ENCODE measurements around the gene RPP40.
"Not testable (repeated sequence)": the region's sequence is repeated elsewhere in the genome, so short reads cannot be mapped to it uniquely, and the experiment has no call there.

Gene RPP40, protein sequence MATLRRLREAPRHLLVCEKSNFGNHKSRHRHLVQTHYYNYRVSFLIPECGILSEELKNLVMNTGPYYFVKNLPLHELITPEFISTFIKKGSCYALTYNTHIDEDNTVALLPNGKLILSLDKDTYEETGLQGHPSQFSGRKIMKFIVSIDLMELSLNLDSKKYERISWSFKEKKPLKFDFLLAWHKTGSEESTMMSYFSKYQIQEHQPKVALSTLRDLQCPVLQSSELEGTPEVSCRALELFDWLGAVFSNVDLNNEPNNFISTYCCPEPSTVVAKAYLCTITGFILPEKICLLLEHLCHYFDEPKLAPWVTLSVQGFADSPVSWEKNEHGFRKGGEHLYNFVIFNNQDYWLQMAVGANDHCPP

DNA sequence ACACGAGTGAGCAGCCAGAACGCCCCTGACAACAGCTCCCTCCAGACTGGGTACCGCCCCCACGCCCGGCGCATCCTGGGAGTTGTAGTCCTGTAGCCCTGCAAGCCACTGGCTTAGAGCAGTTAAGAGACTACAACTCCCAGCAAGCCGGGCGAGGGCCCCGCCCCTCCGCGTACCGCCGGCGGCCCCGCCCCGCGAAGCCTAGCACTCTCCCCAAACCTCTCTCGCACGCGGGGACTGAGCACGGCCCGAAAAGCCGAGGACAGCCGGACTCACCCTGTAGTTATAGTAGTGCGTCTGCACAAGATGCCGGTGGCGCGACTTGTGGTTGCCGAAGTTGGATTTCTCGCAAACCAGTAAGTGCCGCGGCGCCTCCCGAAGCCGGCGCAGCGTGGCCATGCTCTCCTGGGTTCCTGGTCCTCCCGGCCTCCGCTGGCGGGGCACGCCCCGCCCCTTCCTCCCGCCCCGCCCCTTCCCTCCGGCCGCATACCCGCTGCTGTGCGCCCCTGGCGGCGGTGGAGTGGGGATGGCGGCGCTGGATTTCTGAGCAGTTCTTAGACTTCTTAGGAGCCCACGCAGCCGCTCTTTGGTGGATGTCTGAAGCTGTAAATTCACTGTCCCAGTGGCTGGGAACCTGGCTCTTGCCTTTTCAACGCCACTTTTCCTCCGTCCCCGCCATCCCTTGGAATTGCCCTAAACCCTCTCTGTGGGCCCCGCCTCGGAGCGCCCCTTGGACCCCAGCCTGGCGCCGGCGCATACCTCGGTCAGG is at the start of gene RPP40:
TSS of gene RPP40 (minus strand) at position 434 of the 769 bp plus-strand sequence. CDS start at position 399, 35 bp downstream.
- DNase-seq (ENCODE audit: insufficient read length, low spot score) = peak; percentile 94
- FAIRE-seq = peak; percentile 92

GRCh38 chr6:5053038-5053437 is 49.2 kb upstream of the RPP40 start:
- FAIRE-seq (no peak), DNase-seq (ENCODE audit: insufficient read length, low spot score) (no peak)

DNA sequence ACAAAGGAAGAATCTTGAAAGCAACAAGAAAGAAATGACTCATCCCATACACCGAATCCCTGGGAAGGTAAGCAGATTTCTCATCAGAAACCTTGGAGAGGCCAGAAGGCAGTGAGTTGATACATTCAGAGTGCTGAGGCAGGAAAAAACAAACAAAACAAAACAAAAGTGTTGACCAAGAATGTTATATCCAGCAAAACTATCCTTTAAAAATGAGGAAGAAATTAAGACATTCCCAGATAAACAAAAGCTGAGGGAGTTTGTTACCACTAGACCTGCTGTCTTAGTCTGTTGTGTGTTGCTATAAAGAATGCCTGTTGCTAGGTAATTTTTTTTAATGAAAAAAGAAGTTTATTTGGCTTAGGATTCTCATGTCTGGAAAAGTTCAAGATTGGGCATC is 47.6 kb upstream of the RPP40 start:
- FAIRE-seq = no peak

GRCh38 chr6:5050009-5050408 is 46.2 kb upstream of the RPP40 start:
- FAIRE-seq (no peak), DNase-seq (ENCODE audit: insufficient read length, low spot score) (no peak)

More for the DNA sequence above, 47.6 kb upstream of the RPP40 start:
- no peak for DNase-seq (ENCODE audit: insufficient read length, low spot score)

GRCh38 chr6:5046430-5046829 is 42.6 kb upstream of the RPP40 start:
- FAIRE-seq (no peak), DNase-seq (ENCODE audit: insufficient read length, low spot score) (no peak)

DNA sequence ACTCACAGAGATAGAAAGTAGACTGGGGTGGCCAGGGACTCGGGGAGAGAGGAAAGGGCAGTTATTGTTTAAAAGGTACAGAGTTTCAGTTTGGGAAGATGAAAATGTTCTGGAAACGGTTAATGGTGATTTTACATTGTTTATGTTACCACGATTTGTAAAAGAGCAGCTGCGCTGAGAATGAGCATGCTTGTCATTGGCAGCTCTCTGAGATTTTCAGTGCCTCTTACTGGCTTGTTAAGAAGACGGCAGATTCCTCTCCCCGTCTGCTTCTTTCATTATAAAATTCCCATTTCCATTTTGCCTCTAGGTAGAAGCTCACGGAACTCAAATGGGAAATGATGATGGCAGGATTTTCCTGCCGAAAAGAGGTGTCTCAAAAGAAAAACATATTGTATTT is 41.6 kb upstream of the RPP40 start:
- DNase-seq (ENCODE audit: insufficient read length, low spot score) = no peak
- no peak for FAIRE-seq

DNA sequence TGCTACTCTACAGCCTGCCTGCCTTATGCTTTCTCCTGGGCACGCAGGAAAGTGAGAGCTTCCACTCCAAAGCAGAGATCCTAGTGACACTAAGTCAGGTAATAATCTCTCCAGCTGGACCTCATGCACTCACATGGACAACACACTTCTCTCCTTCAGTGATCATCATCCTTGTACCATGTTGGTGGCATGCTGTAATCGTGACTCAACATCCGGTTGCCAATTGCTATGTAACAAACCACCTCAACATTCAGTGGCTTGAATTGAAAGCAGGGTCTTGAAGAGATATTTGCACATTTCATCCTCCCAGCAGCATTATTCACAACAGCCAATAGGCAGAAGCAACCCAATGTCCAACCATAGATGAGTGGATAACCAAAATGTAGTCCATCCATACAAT is 41.0 kb upstream of the RPP40 start:
- DNase-seq (ENCODE audit: insufficient read length, low spot score) (no peak), FAIRE-seq (no peak)

GRCh38 chr6:5042436-5042835 is 38.6 kb upstream of the RPP40 start:
- no peak for DNase-seq (ENCODE audit: insufficient read length, low spot score)
- FAIRE-seq = no peak

DNA sequence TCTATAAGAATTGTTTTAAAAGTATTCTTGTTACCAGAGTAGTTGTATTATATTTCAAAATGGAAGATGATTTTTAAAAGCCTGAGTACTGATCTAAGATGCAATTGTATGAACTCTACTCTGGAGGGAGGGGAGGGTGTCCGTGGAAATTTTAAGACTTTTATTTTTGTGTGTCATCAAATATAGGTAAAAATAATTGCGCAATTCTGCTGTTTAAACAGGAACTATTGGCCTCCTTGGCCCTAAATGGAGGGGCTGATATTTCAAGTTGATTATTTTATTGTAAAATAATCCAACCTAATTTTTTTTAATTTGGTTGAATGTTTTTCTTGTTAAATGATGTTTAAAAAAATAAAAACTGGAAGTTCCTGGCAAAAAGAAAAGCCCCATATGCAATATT is 38.1 kb upstream of the RPP40 start:
- FAIRE-seq (no peak), DNase-seq (ENCODE audit: insufficient read length, low spot score) (no peak)

DNA sequence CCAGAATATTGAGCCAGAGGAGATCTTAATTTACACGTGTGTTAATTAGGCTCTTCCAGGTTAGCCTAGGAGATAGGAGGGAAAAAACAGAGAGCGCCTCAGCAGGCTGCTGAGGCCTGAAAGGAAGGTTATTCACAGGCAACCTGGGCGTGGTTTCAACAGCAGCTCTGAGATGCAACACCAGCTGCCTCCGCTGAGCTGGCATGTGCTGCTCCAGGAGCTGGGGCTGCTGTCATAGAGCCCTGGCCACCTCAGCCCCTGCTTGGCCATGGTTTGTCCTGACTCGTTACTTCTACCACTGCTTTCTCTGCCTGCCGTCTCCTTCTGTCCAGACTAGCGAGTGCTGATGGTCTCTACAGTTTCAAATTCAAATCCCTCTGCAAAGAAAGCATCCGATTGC is 32.4 kb upstream of the RPP40 start:
- DNase-seq (ENCODE audit: insufficient read length, low spot score) (no peak), FAIRE-seq (peak; percentile 16)

DNA sequence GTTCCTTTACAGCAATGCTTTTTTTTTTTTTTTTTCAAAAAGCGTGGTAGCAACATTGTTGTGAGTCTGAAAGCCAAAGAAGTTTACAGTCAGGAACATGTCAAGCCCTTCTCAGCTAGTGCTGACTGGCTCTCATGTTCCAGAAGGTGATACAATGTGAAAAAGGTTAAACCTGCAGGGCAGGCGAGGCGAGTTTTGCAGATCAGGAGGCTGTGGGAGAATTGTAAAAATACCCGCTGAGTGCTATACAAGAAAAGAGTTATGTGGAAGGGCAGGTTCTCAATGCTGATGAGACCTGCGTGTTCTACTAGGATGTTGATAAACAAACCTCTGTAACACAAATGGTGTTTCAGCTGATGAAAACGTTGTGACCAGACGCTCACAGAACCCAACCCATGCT is 30.9 kb upstream of the RPP40 start:
- no peak for DNase-seq (ENCODE audit: insufficient read length, low spot score)
- FAIRE-seq = no peak

DNA sequence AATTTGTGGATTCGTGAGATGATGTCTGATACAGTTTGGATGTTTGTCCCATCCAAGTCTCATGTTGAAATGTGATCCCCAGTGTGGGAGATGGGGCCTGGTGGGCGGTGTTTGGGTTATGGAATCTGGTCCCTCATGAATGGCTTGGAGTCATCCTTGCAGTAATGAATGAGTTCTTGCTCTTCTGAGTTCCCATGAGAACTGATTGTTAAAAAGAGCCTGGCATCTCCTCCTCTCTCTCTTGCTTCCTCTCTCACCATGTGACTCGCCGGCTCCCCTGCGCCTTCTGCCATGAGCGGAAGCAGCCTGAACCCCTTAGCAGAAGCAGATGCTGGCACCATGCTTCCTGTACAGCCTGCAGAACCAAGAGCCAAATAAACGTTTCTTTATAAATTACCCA is 30.5 kb upstream of the RPP40 start:
- DNase-seq (ENCODE audit: insufficient read length, low spot score) = no peak
- no peak for FAIRE-seq

- not testable (repeated sequence) for FAIRE-seq; DNase-seq (ENCODE audit: insufficient read length, low spot score)
Measured at GRCh38 chr6:5033214-5033904, 29.5 kb upstream of the RPP40 start.

DNA sequence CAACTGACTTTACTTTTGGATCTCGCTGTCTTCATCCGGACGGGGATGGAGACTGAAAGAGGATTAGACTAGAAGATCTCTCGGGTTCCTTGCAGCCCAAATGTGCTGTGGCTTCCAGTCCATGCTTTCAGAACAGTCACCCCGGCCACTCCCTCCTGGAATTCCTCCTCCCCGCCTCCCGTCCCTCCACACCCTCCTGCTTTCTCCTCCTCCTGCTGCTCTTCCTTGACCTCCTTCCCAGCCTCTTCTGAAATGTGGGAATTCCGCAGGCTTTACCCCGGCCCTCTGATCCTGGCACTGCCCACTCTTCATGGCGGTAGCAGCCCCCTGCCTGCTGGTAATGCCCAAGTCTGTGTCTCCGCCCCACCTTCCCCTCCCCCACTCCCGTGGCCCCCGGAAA is 28.9 kb upstream of the RPP40 start:
- DNase-seq (ENCODE audit: insufficient read length, low spot score) = not testable (repeated sequence)
- peak; percentile 36 for FAIRE-seq

GRCh38 chr6:5031150-5031549 is 27.3 kb upstream of the RPP40 start:
- DNase-seq (ENCODE audit: insufficient read length, low spot score) = no peak
- no peak for FAIRE-seq

- peak; percentile 75 for FAIRE-seq
- DNase-seq (ENCODE audit: insufficient read length, low spot score) = peak; percentile 84
Measured at GRCh38 chr6:5030596-5031136, 26.8 kb upstream of the RPP40 start.

DNA sequence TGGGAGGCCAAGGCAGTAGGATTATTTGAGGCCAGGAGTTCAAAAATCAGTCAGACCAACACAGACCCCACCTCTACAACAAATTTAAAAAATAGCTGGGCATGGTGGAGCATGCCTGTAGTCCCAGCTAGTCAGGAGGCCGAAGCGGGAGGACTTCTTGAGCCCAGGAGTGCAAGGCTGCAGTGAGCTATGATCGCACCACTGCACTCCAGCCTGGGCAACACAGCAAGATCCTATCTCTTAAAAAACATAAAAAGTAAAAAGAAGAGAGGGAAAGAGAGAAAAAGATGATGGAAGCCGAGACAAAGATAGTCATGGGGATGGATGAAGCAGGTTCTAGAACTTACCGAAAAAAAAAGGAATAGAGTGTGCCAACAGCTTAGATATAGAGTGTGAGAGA is 25.8 kb upstream of the RPP40 start:
- no peak for DNase-seq (ENCODE audit: insufficient read length, low spot score)
- FAIRE-seq = no peak

GRCh38 chr6:5028921-5029320 is 25.1 kb upstream of the RPP40 start:
- no peak for FAIRE-seq
- DNase-seq (ENCODE audit: insufficient read length, low spot score) = no peak

DNA sequence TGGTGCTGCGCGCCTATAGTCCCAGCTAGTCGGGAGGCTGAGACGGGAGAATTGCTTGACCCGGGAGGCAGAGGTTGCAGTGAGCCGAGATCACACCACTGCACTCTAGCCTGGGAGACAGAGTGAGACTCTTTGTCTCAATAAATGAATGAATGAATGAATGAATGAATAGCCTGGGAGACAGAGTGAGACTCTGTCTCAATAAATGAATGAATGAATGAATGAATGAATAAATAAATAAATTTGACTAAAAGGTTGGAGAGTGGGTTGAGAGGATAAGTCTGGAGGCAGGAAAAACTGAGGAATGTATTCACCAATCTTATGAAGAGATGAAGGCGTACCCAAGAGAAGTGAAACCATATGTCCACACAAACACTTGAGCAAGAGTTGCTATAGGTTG is 24.5 kb upstream of the RPP40 start:
- DNase-seq (ENCODE audit: insufficient read length, low spot score) (no peak), FAIRE-seq (no peak)

- FAIRE-seq (no peak), DNase-seq (ENCODE audit: insufficient read length, low spot score) (no peak)
Measured at GRCh38 chr6:5025911-5026819, 22.3 kb upstream of the RPP40 start.

All from HTR-8/SVneo (cell line).